GM12878 (cell line): Measurements from ENCODE around the gene AGRP. TPM values are rescaled to one million over a fixed set of nuclear protein-coding genes. Genes with fewer than 3 reads are reported as not detected.

Source experiments
- CHD4 ChIP-seq: fragments of 200-600 bp; sonication (generic); IDR thresholded peaks from 2 replicates; pipeline ENCODE4 v1.6.1; 2016; ENCODE audit warnings: mild to moderate bottlenecking
- CTCF ChIP-seq, 3 experiments: IDR thresholded peaks in 2 of 3; conservative IDR thresholded peaks in 1 of 3; 2 replicates each; pipeline ENCODE4 v1.5.1; 2011; ENCODE audit warnings: low read depth in 3 of 3, low read length in 3 of 3, mild to moderate bottlenecking in 3 of 3, control low read depth in 2 of 3, moderate library complexity in 2 of 3, inconsistent platforms in 1 of 3, mixed read lengths in 1 of 3; ENCODE audit not compliant: control insufficient read depth in 2 of 3, insufficient read depth in 1 of 3; ENCODE audit errors: extremely low read depth in 1 of 3
- HCFC1 ChIP-seq: fragments of 150-350 bp; IDR thresholded peaks from 2 replicates; pipeline ENCODE4 v1.6.1; 2014; ENCODE audit warnings: low read length
- IKZF2 ChIP-seq, 2 experiments: fragments of 450-650 bp; IDR thresholded peaks; 2 replicates each; pipeline ENCODE4 v1.6.1; 2017; ENCODE audit warnings: mild to moderate bottlenecking in 2 of 2, moderate library complexity in 2 of 2
- NKRF ChIP-seq: fragments of 450-650 bp; conservative IDR thresholded peaks from 2 replicates; pipeline ENCODE4 v1.6.1; 2017; ENCODE audit warnings: mild to moderate bottlenecking, moderate library complexity
- NR2C1 ChIP-seq: fragments of 450-650 bp; IDR thresholded peaks from 2 replicates; pipeline ENCODE4 v1.6.1; 2017; ENCODE audit warnings: antibody characterized with exemption, mild to moderate bottlenecking, moderate library complexity
- POLR2AphosphoS5 ChIP-seq: IDR thresholded peaks from 2 replicates; pipeline ENCODE4 v1.6.1; 2011; ENCODE audit warnings: mild to moderate bottlenecking, low read length, inconsistent platforms
- PRDM15 ChIP-seq: fragments of 450-650 bp; formaldehyde crosslinking; IDR thresholded peaks from 2 replicates; pipeline ENCODE4 v1.4.0; 2020; ENCODE audit warnings: mild to moderate bottlenecking, moderate library complexity
- RAD51 ChIP-seq: fragments of 450-650 bp; IDR thresholded peaks from 2 replicates; pipeline ENCODE4 v1.6.1; 2016; ENCODE audit warnings: moderate library complexity, mild to moderate bottlenecking, inconsistent platforms
- RUNX3 ChIP-seq: IDR thresholded peaks from 2 replicates; pipeline ENCODE4 v1.6.1; 2012; ENCODE audit warnings: low read length, inconsistent platforms
- SREBF1 ChIP-seq: IDR thresholded peaks from 2 replicates; pipeline ENCODE4 v1.6.1; 2012; ENCODE audit warnings: mild to moderate bottlenecking, low read length
- TARDBP ChIP-seq: IDR thresholded peaks from 2 replicates; pipeline ENCODE4 v1.6.1; 2016; ENCODE audit warnings: borderline replicate concordance
- TCF7 ChIP-seq: IDR thresholded peaks from 2 replicates; pipeline ENCODE4 v1.6.1; 2014; ENCODE audit warnings: antibody characterized with exemption, borderline replicate concordance
- ZNF384 ChIP-seq: IDR thresholded peaks from 2 replicates; pipeline ENCODE4 v1.6.1; 2012; ENCODE audit warnings: low read depth, mild to moderate bottlenecking, low read length, improper control_type of control experiment, borderline replicate concordance
- ZNF592 ChIP-seq: fragments of 450-650 bp; IDR thresholded peaks from 2 replicates; pipeline ENCODE4 v1.6.1; 2017; ENCODE audit warnings: mild to moderate bottlenecking, moderate library complexity
- ZZZ3 ChIP-seq: IDR thresholded peaks from 2 replicates; pipeline ENCODE4 v1.6.1; 2011; ENCODE audit warnings: low read depth; ENCODE audit not compliant: control insufficient read depth, insufficient read length
- polyA plus RNA-seq, 11 experiments: library from polyadenylated mRNA; depleted of rRNA in 4 of 11; unstranded in 6 of 11; stranded (reverse) in 5 of 11; fragments of >200 nt; fragmentation: Nextera tagmentation in 4 of 11; fragmentation: Illumina TruSeq in 1 of 11; extraction: Ambion mirVana in 4 of 11; extraction: Trizol in 1 of 11; gene quantifications; 1 replicate in 1 of 11; 2 replicates in 10 of 11; pipeline versions ENCODE4 v1.2.1 to v1.2.3, GENCODE V29; 2011 to 2016; ENCODE audit warnings: inconsistent platforms in 2 of 11, missing spikeins in 2 of 11, low read depth in 1 of 11
- total RNA-seq, 4 experiments: library from RNA; depleted of rRNA in 3 of 4; stranded (reverse); fragments of >200 nt in 3 of 4; fragmentation: Illumina TruSeq in 1 of 4; extraction: Trizol in 1 of 4; gene quantifications; 2 replicates each; pipeline versions ENCODE4 v1.2.1 to v1.2.3, GENCODE V29; 2013 to 2021

AGRP gene
- total and polyA plus RNA-seq, 10 of the 15 experiments (the other 5 are each of a cell fraction or from before 2014, with no cell fraction given) = 0.16 to 0.75 (median 0.53) TPM; not detected in 6

- TF ChIP-seq PRDM15 (CRISPR knock-in tag) (no peak; the same call in 1 of the 2 replicates), RUNX3 (peak; percentile 71), CTCF (IDR thresholded peaks at IDR 0.05 in 2 of 3, conservative IDR thresholded peaks at IDR 0.05 in 1 of 3; ENCODE audit: control insufficient read depth in 2 of 3, extremely low read depth in 1 of 3, insufficient read depth in 1 of 3, low read depth in 3 of 3, low read length in 3 of 3) (peak; percentile 82 to 97 (median 93); a peak in 5 of 6 replicates), NR2C1 (0 out of 2 replicates have a peak, but pooled peaks have one; percentile 21), ZNF592 (no peak), SREBF1 (peak; percentile 71; the same call in 1 of the 2 replicates), POLR2AphosphoS5 (peak; percentile 73), CHD4 (no peak), ZNF384 (no peak), IKZF2 (IDR thresholded peaks at IDR 0.05) (peak in 1 of 2 experiments; percentile 55; a peak in 1 of 4 replicates), TCF7 (no peak), NKRF (peak; percentile 99), ZZZ3 (no peak), HCFC1 (peak; percentile 67), RAD51 (peak; percentile 100), TARDBP (no peak)
Measured at GRCh38 chr16:67480833-67481560, 2.4 kb downstream of the AGRP start, which contains the start of gene ATP6V0D1 (continued).
